Liver (tissue), 9 donors: Measurements from ENCODE around the gene CNTROB. TPM values are rescaled to one million over a fixed set of nuclear protein-coding genes. Genes with fewer than 3 reads are reported as not detected.

Source experiments
- DNase-seq: peaks from one replicate; pipeline ENCODE4 v3.0.0-alpha.2; 2017; ENCODE audit warnings: low spot score
- H3K27ac ChIP-seq, 2 donors: one replicate each; pipeline ENCODE4 v1.7.0; 2013; ENCODE audit warnings: inconsistent platforms in 2 of 2, low read length in 2 of 2, control low read depth in 1 of 2, low read depth in 1 of 2, mild to moderate bottlenecking in 1 of 2
- H3K27me3 ChIP-seq, 4 donors: one replicate each; pipeline versions ENCODE4 v1.6.1 to v1.7.0; 2013; ENCODE audit warnings: low read length in 3 of 4, inconsistent platforms in 1 of 4, mild to moderate bottlenecking in 1 of 4, moderate library complexity in 1 of 4; ENCODE audit not compliant: control insufficient read depth in 4 of 4, insufficient read depth in 4 of 4
- H3K36me3 ChIP-seq, 4 donors: one replicate each; pipeline versions ENCODE4 v1.6.1 to v1.7.0; 2013; ENCODE audit warnings: low read length in 3 of 4, mild to moderate bottlenecking in 3 of 4, low read depth in 1 of 4, moderate library complexity in 1 of 4; ENCODE audit not compliant: control insufficient read depth in 4 of 4, insufficient read depth in 3 of 4
- H3K4me1 ChIP-seq, 4 donors: one replicate each; pipeline versions ENCODE4 v1.6.1 to v1.7.0; 2013; ENCODE audit warnings: low read length in 3 of 4, mild to moderate bottlenecking in 3 of 4, moderate library complexity in 1 of 4; ENCODE audit not compliant: control insufficient read depth in 4 of 4, insufficient read depth in 4 of 4
- H3K4me3 ChIP-seq, 3 donors: one replicate each; pipeline versions ENCODE4 v1.6.1 to v1.7.0; 2013; ENCODE audit warnings: low read length in 3 of 3, control low read depth in 1 of 3, low read depth in 1 of 3, mild to moderate bottlenecking in 1 of 3
- H3K9ac ChIP-seq, 2 donors: one replicate each; pipeline ENCODE4 v1.7.0; 2013; ENCODE audit warnings: low read length in 2 of 2, mild to moderate bottlenecking in 2 of 2, moderate library complexity in 2 of 2, control low read depth in 1 of 2, low read depth in 1 of 2
- H3K9me3 ChIP-seq, 4 donors: one replicate each; pipeline versions ENCODE4 v1.6.1 to v1.7.0; 2013; ENCODE audit warnings: low read length in 3 of 4; ENCODE audit not compliant: control insufficient read depth in 4 of 4
- ATF3 ChIP-seq: IDR thresholded peaks from 2 replicates; pipeline ENCODE4 v1.6.1; 2016; ENCODE audit warnings: antibody characterized with exemption
- CTCF ChIP-seq: fragments of 150-350 bp; IDR thresholded peaks from 2 replicates; pipeline ENCODE4 v1.5.1; 2017; ENCODE audit warnings: improper control_type of control experiment, low read depth, low read length; ENCODE audit not compliant: missing input control
- FOXA1 ChIP-seq: IDR thresholded peaks from 2 replicates; pipeline ENCODE4 v1.6.1; 2016; ENCODE audit warnings: antibody characterized with exemption
- FOXA2 ChIP-seq: IDR thresholded peaks from 2 replicates; pipeline ENCODE4 v1.6.1; 2016; ENCODE audit warnings: antibody characterized with exemption
- GABPA ChIP-seq, 2 donors: IDR thresholded peaks in 1 of 2; conservative IDR thresholded peaks in 1 of 2; 2 replicates each; pipeline ENCODE4 v1.6.1; 2016; ENCODE audit warnings: antibody characterized with exemption in 2 of 2, mild to moderate bottlenecking in 1 of 2, moderate library complexity in 1 of 2
- HNF4A ChIP-seq, 2 donors: conservative IDR thresholded peaks; 2 replicates each; pipeline ENCODE4 v1.6.1; 2016; ENCODE audit warnings: antibody characterized with exemption in 2 of 2, mild to moderate bottlenecking in 2 of 2
- HNF4G ChIP-seq: IDR thresholded peaks from 2 replicates; pipeline ENCODE4 v1.6.1; 2016; ENCODE audit warnings: antibody characterized with exemption
- JUND ChIP-seq, 2 donors: IDR thresholded peaks; 2 replicates each; pipeline ENCODE4 v1.6.1; 2016; ENCODE audit warnings: antibody characterized with exemption in 2 of 2
- MAX ChIP-seq: IDR thresholded peaks from 2 replicates; pipeline ENCODE4 v1.6.1; 2016; ENCODE audit warnings: antibody characterized with exemption
- NR2F2 ChIP-seq: IDR thresholded peaks from 2 replicates; pipeline ENCODE4 v1.6.1; 2016; ENCODE audit warnings: antibody characterized with exemption
- RAD21 ChIP-seq, 2 donors: IDR thresholded peaks; 2 replicates each; pipeline ENCODE4 v1.6.1; 2016; ENCODE audit warnings: antibody characterized with exemption in 2 of 2, mild to moderate bottlenecking in 2 of 2
- REST ChIP-seq: IDR thresholded peaks from 2 replicates; pipeline ENCODE4 v1.6.1; 2016; ENCODE audit warnings: antibody characterized with exemption, mild to moderate bottlenecking
- RXRA ChIP-seq, 2 donors: IDR thresholded peaks; 2 replicates each; pipeline ENCODE4 v1.6.1; 2017 to 2018; ENCODE audit warnings: antibody characterized with exemption in 2 of 2, mild to moderate bottlenecking in 1 of 2
- SP1 ChIP-seq: IDR thresholded peaks from 2 replicates; pipeline ENCODE4 v1.6.1; 2018; ENCODE audit warnings: antibody characterized with exemption, mild to moderate bottlenecking
- TAF1 ChIP-seq: conservative IDR thresholded peaks from 2 replicates; pipeline ENCODE4 v1.6.1; 2016; ENCODE audit warnings: antibody characterized with exemption, mild to moderate bottlenecking
- ZBTB33 ChIP-seq: IDR thresholded peaks from 2 replicates; pipeline ENCODE4 v1.6.1; 2016; ENCODE audit warnings: antibody characterized with exemption
- WGBS: extraction: QIAGEN DNeasy Blood & Tissue Kit; methylation state at CpG from one replicate; pipeline ENCODE4 v1.1.7; 2013; 5-methylcytosine and 5-hydroxymethylcytosine counted together
- polyA plus RNA-seq, 2 donors: library from polyadenylated mRNA; stranded (reverse) in 1 of 2; unstranded in 1 of 2; fragments of 200-250 nt in 1 of 2; fragments of >200 nt in 1 of 2; fragmentation: Nextera tagmentation in 1 of 2; extraction: Ambion mirVana in 1 of 2; gene quantifications; one replicate each; pipeline versions ENCODE4 v1.2.1 to v1.2.3, GENCODE V29; 2013 to 2015
- total RNA-seq, 2 donors: library from RNA; depleted of rRNA; stranded (reverse); fragments of >200 nt; gene quantifications; one replicate each; pipeline ENCODE4 v1.2.3, GENCODE V29; 2014
- donor health status: healthy.
- donor health status: healthy.
- donor health status: healthy.
- donor health status: healthy.
- donor health status: healthy.

CNTROB gene
- total and polyA plus RNA-seq, 4 donors: 2.2 to 12.0 (median 8.6) TPM

GRCh38 chr17:7886227-7887037, 45.6 kb upstream of the CNTROB start (continued):
- TF ChIP-seq ZBTB33 (no peak), RAD21 (IDR thresholded peaks at IDR 0.05) (no peak), NR2F2 (no peak), FOXA1 (no peak), HNF4G (no peak)

GRCh38 chr17:7887038-7887481, 44.9 kb upstream of the CNTROB start:
- Histone ChIP-seq H3K27me3 (no peaks in the 10 kb centered on the region), H3K27ac (peak overlapping the region; percentile 72 to 89), H3K4me1 (peaks cover 9 to 46% (median 42%) of the 10 kb centered on the region in 4 donors), H3K9me3 (no peaks in the 10 kb centered on the region), H3K4me3 (peak overlapping the region in 2 of 3 donors; percentile 19 to 32), H3K9ac (peak overlapping the region in 1 of 2 donors; percentile 53), H3K36me3 (no peaks in the 10 kb centered on the region)
- 12% methylated on average over 8 of the region's 8 CpGs for WGBS
- no peak for DNase-seq
- no peak for TF ChIP-seq FOXA2
- TF ChIP-seq ATF3: no peak
- no peak for TF ChIP-seq ZBTB33
- no peak for TF ChIP-seq TAF1
- no peak for TF ChIP-seq SP1
- no peak for TF ChIP-seq HNF4G
- TF ChIP-seq JUND (IDR thresholded peaks at IDR 0.05): no peak
- TF ChIP-seq HNF4A (conservative IDR thresholded peaks at IDR 0.05): no peak
- TF ChIP-seq REST: no peak
- no peak for TF ChIP-seq RXRA (IDR thresholded peaks at IDR 0.05)
- no peak for TF ChIP-seq RAD21 (IDR thresholded peaks at IDR 0.05)
- TF ChIP-seq GABPA (IDR thresholded peaks at IDR 0.05 in 1 of 2, conservative IDR thresholded peaks at IDR 0.05 in 1 of 2): no peak
- no peak for TF ChIP-seq MAX
- TF ChIP-seq CTCF: no peak
- no peak for TF ChIP-seq NR2F2
